Testis (tissue), 2 donors: ENCODE data around the gene RHPN2.

Source experiments
- CTCF ChIP-seq, 3 experiments: fragments of 450-650 bp in 2 of 3; fragments of 200-600 bp in 1 of 3; sonication (generic) in 1 of 3; IDR thresholded peaks; one replicate each; pipeline ENCODE4 v1.5.1; 2016 to 2019; ENCODE audit warnings: antibody characterized with exemption in 3 of 3, mild to moderate bottlenecking in 2 of 3, moderate library complexity in 1 of 3
- POLR2A ChIP-seq: fragments of 450-650 bp; IDR thresholded peaks from one replicate; pipeline ENCODE4 v1.6.1; 2017; ENCODE audit warnings: antibody characterized with exemption, mild to moderate bottlenecking, moderate library complexity

DNA sequence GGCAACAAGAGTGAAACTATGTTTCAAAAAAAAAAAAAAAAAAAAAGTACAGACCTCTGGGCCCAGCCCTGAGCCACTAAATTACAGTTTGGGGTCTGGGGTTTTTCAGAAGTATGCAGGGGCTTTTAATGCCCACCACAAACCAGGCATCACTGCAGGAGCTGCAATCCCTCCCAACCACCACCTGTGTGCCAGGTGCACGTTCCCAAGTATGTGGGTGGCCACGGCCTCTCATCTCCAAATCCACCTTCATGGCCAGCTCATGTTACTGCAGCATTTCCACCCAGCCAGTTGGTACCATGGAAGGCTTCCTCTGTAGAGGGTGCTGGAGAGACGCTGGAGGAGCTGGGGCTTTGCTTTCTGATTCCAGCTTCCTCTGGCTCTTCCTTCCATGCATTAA, 119.4 kb downstream of the RHPN2 start:
- TF ChIP-seq CTCF (IDR thresholded peaks at IDR 0.05) (no peak), POLR2A (no peak)
